BJ (cell line): Measurements from ENCODE around the gene MYO1D. TPM values are rescaled to one million over a fixed set of nuclear protein-coding genes. Genes with fewer than 3 reads are reported as not detected.

Experiments used
- CTCF ChIA-PET: fragments of 350-600 bp; formaldehyde crosslinking; extraction: SDS; loops from one replicate; lab custom pipeline; 2021; ENCODE audit warnings: antibody characterized with exemption, inconsistent platforms; lab: Yijun Ruan, JAX
- POLR2A ChIA-PET: fragments of 300-600 bp; sonication (Branson Sonifier 250); formaldehyde crosslinking; extraction: SDS; loops from one replicate; lab custom pipeline; 2021; ENCODE audit warnings: antibody characterized with exemption; lab: Charles Lee
- DNase-seq: peaks from one replicate; pipeline ENCODE4 v3.0.0-alpha.2; 2011; ENCODE audit warnings: low read depth
- H3K27me3 ChIP-seq: 2 replicates; pipeline ENCODE4 v1.6.0; 2011; ENCODE audit warnings: low read length; ENCODE audit not compliant: control insufficient read depth, insufficient read depth
- H3K36me3 ChIP-seq: 2 replicates; pipeline ENCODE4 v1.5.1; 2011; ENCODE audit warnings: low read length; ENCODE audit not compliant: control insufficient read depth, insufficient read depth
- H3K4me3 ChIP-seq: 2 replicates; pipeline ENCODE4 v1.5.1; 2011; ENCODE audit warnings: low read depth, mild to moderate bottlenecking, control low read depth, low read length
- polyA plus RNA-seq: library from polyadenylated mRNA; depleted of rRNA; stranded (reverse); fragments of >200 nt; gene quantifications from 2 replicates; pipeline ENCODE4 v1.2.3, GENCODE V29; 2011
- TF ChIP-seq, protein P1 (sequence below): IDR thresholded peaks from 2 replicates; pipeline ENCODE4 v1.5.1; 2011; ENCODE audit warnings: low read depth, mild to moderate bottlenecking, control low read depth, inconsistent platforms, low read length, moderate library complexity; ENCODE audit not compliant: insufficient read depth

The MYO1D gene
- polyA plus RNA-seq, 1 experiment, result 23.6 TPM

DNA sequence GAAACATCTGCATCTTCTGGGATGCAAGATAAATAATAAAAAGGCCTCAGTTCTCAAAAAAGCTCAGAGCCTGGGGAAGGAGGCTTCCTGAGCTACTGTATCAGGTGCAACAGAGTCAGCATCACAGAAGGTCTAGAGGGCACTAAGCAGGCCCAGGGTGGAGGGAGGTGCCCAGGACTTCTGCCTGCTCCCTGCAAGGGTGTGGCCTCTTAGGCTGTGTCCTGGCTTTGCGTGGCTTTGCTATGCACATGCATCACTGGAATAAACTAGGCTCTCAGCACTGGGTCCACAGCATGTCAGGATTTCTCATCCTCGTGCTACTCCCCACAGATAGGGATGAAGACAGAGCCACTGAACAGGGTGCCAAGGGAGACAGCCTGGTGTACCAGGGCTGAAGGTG is 364.6 kb downstream of the MYO1D start:
- ChIA-PET POLR2A (no interaction called here), CTCF (no interaction called here)
- no peak for DNase-seq
- TF ChIP-seq, protein P1, sequence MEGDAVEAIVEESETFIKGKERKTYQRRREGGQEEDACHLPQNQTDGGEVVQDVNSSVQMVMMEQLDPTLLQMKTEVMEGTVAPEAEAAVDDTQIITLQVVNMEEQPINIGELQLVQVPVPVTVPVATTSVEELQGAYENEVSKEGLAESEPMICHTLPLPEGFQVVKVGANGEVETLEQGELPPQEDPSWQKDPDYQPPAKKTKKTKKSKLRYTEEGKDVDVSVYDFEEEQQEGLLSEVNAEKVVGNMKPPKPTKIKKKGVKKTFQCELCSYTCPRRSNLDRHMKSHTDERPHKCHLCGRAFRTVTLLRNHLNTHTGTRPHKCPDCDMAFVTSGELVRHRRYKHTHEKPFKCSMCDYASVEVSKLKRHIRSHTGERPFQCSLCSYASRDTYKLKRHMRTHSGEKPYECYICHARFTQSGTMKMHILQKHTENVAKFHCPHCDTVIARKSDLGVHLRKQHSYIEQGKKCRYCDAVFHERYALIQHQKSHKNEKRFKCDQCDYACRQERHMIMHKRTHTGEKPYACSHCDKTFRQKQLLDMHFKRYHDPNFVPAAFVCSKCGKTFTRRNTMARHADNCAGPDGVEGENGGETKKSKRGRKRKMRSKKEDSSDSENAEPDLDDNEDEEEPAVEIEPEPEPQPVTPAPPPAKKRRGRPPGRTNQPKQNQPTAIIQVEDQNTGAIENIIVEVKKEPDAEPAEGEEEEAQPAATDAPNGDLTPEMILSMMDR, result no peak
- no peaks in the 10 kb centered on the region for H3K27me3 ChIP-seq
- H3K4me3 ChIP-seq, result no peak overlapping the region
- H3K36me3 ChIP-seq, result no peaks in the 10 kb centered on the region

- POLR2A ChIA-PET, result no interaction called here
- no peaks in the 10 kb centered on the region for H3K36me3 ChIP-seq
- TF ChIP-seq, protein P1, result no peak
- CTCF ChIA-PET, result interaction anchor here (1.0 kb wide), 1 partner anchor 10 kb away, joined by 3 read pairs; no protein-coding TSS in a partner anchor
- H3K27me3 ChIP-seq, result no peaks in the 10 kb centered on the region
- DNase-seq, result no peak
- H3K4me3 ChIP-seq, result no peak overlapping the region
Observed at GRCh38 chr17:32510466-32510865, 366.5 kb downstream of the MYO1D start.

- Histone ChIP-seq H3K4me3 (no peak overlapping the region), H3K27me3 (no peaks in the 10 kb centered on the region), H3K36me3 (no peaks in the 10 kb centered on the region)
- POLR2A ChIA-PET, result no interaction called here
- DNase-seq, result no peak
- TF ChIP-seq, protein P1, result no peak
- CTCF ChIA-PET, result interaction anchor here (1.1 kb wide), 1 partner anchor 25 kb away, joined by 3 read pairs; no protein-coding TSS in a partner anchor
Observed at GRCh38 chr17:32508926-32509325, 368.0 kb downstream of the MYO1D start.

DNA sequence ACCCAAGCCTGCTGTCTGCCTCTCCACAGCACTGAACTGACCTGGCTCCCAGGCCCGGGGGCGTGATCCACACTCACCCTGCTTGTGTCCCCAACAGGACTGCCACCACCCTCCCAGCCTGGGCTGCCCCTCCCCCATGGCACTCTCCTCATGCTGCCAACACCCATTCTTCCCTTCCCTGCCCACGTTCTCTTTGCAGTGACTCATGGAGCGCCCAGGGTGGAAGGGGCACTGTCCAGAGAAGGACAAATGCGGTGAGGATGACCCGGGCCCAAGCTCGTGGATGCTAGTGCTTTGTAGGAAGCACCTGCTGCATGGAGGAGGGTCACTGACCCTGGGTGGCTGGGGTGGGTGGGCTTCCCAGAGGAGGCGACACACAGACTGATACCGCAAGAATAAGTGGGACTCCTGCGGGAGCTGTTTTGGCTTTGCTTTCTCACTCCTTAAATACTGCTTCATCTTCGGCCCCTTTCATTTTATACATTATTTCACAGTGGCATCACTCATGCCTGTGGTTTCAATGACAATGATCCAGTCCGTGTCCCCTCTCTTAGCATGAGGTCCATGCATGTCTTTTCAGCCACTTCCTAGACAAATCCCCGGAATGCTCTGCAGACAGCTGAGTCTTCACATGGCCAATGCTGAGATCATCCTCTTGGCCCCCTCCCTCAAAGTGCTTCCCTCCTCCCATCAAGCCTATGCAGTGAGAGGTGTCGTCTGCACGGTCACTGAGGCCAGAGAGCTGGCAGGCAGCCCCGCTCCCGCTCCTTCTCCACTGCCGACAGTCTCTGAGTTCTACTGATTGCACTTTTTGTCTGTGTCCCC is 372.5 kb downstream of the MYO1D start:
- peak; percentile 31 for DNase-seq
- POLR2A ChIA-PET, result no interaction called here
- TF ChIP-seq, protein P1, result no peak

GRCh38 chr17:32503251-32504165 is 373.4 kb downstream of the MYO1D start:
- CTCF ChIA-PET, result no interaction called here
- no peak overlapping the region for H3K4me3 ChIP-seq
- TF ChIP-seq, protein P1, result no peak
- POLR2A ChIA-PET, result no interaction called here
- DNase-seq, result no peak
- no peaks in the 10 kb centered on the region for H3K27me3 ChIP-seq
- no peaks in the 10 kb centered on the region for H3K36me3 ChIP-seq

More for the DNA sequence above, 372.5 kb downstream of the MYO1D start:
- no peaks in the 10 kb centered on the region for H3K27me3 ChIP-seq
- no peak overlapping the region for H3K4me3 ChIP-seq
- CTCF ChIA-PET, result interaction anchor here (0.6 to 1.6 kb wide), 3 partner anchors 13 to 43 kb away, joined by 3 to 5 read pairs (median 4); no protein-coding TSS in a partner anchor
- no peaks in the 10 kb centered on the region for H3K36me3 ChIP-seq
